NOMO-1 treated with dmso at 0.1 percent for 144 hours (cell line): Measurements from ENCODE around the gene NOXRED1.
"Not testable (repeated sequence)": the region's sequence is repeated elsewhere in the genome, so short reads cannot be mapped to it uniquely, and the experiment has no call there.

ENCODE experiments used
- DNase-seq: peaks from one replicate; lab custom pipeline; 2025; ENCODE audit not compliant: unreplicated experiment; lab: John Stamatoyannopoulos, UW

NOXRED1 gene

GRCh38 chr14:77423423-77423822, at the start of gene NOXRED1:
TSS of gene NOXRED1 (minus strand) at chr14:77423523. CDS start at chr14:77422889, 634 bp downstream.
- DNase-seq, result no peak

GRCh38 chr14:77470224-77470870, 47.0 kb upstream of the NOXRED1 start:
- no peak for DNase-seq

GRCh38 chr14:77469539-77469938, 46.2 kb upstream of the NOXRED1 start:
- DNase-seq, result no peak

GRCh38 chr14:77469067-77469505, 45.8 kb upstream of the NOXRED1 start:
- DNase-seq, result no peak

- DNase-seq, result no peak
Measured at GRCh38 chr14:77467801-77468200, 44.5 kb upstream of the NOXRED1 start.

- no peak for DNase-seq
Measured at GRCh38 chr14:77459072-77459723, 35.9 kb upstream of the NOXRED1 start.

GRCh38 chr14:77458249-77458950, 35.1 kb upstream of the NOXRED1 start:
- no peak for DNase-seq

GRCh38 chr14:77457522-77458248, 34.4 kb upstream of the NOXRED1 start, which contains the start of the genes AHSA1 and VIPAS39:
TSS of gene AHSA1 (plus strand) at chr14:77458093. CDS start at chr14:77458190, 97 bp downstream.
TSS of gene VIPAS39 (minus strand) at chr14:77457601. CDS start at chr14:77454102, 3,499 bp downstream.
- DNase-seq, result peak; percentile 99

GRCh38 chr14:77457115-77457521, 33.8 kb upstream of the NOXRED1 start:
- DNase-seq, result no peak

- DNase-seq, result no peak
Measured at GRCh38 chr14:77455966-77456640, 32.8 kb upstream of the NOXRED1 start.

- DNase-seq, result no peak
Measured at GRCh38 chr14:77442196-77442595, 18.9 kb upstream of the NOXRED1 start.

- DNase-seq, result no peak
Measured at GRCh38 chr14:77439861-77440260, 16.5 kb upstream of the NOXRED1 start.

- no peak for DNase-seq
Measured at GRCh38 chr14:77438596-77438995, 15.3 kb upstream of the NOXRED1 start.

GRCh38 chr14:77436042-77436441, 12.7 kb upstream of the NOXRED1 start:
- DNase-seq, result no peak

GRCh38 chr14:77426396-77426795, 3.1 kb upstream of the NOXRED1 start:
- no peak for DNase-seq

- no peak for DNase-seq
Measured at GRCh38 chr14:77424862-77425261, 1.5 kb upstream of the NOXRED1 start.

GRCh38 chr14:77421201-77421600, 2.1 kb downstream of the NOXRED1 start:
- no peak for DNase-seq

- no peak for DNase-seq
Measured at GRCh38 chr14:77416836-77417235, 6.5 kb downstream of the NOXRED1 start.

- DNase-seq, result not testable (repeated sequence)
Measured at GRCh38 chr14:77416098-77416497, 7.2 kb downstream of the NOXRED1 start.

GRCh38 chr14:77415403-77416030, 7.8 kb downstream of the NOXRED1 start:
- DNase-seq, result not testable (repeated sequence)
